GM19023 (cell line): ENCODE data around the gene NOL4L.

Experiments
- ATAC-seq: cut with Tn5 transposase; IDR thresholded peaks from one replicate; pipeline ENCODE4 v1.9.1; 2021; ENCODE audit warnings: mild to moderate bottlenecking, moderate library complexity; ENCODE audit not compliant: unreplicated experiment

The NOL4L gene, protein sequence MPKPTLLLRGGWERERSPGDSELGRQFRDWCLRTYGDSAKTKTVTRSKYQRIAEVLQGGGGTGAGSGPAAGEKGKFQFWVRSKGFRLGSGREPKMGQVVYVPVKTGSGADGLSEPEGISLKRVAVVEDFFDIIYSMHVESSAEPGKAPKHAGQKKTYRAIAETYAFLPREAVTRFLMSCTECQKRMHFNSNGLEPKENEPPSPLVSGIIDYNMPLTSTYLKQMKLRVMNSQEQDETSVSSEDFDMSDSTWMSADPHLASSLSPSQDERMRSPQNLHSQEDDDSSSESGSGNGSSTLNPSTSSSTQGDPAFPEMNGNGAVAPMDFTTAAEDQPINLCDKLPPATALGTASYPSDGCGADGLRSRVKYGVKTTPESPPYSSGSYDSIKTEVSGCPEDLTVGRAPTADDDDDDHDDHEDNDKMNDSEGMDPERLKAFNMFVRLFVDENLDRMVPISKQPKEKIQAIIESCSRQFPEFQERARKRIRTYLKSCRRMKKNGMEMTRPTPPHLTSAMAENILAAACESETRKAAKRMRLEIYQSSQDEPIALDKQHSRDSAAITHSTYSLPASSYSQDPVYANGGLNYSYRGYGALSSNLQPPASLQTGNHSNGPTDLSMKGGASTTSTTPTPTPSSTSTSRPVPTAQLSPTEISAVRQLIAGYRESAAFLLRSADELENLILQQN

DNA sequence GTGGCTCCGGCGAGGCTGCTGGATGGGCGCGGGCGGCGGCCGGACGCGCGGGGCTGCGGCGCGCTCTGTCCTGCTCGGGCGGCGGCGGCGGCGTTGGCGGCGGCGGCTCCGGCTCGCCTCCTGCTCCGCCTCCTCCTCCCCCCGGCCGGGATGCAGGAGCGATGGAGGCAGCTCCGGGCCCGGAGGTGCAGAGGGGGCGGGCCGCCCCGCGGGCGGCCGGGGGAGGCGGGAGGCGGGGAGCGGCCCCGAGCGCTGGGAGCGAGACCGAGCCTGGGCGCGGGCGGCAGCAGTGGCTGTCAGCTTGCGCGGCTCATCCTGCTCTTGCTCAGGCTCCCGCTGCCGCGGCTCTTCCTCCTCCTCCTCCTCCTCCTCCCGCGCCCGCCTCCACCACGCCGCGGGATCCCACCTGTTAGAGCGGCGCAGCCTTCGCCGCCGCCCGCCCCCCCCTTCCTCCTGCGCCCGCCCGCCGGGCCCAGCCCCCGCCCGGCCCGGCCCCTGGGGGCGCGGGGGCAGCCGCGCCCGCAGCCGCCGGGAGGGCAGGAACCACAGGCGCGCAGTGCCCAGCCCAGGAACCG lies at the start of gene NOL4L:
Gene NOL4L, minus strand, starts transcription at position 323 of the 575 bp plus-strand sequence. CDS start 443 bp downstream, outside the sequence.
- no peak for ATAC-seq

GRCh38 chr20:32634041-32634805 lies 49.1 kb upstream of the NOL4L start:
- ATAC-seq, result no peak

- no peak for ATAC-seq
Observed at GRCh38 chr20:32632461-32633354, 47.6 kb upstream of the NOL4L start.

- no peak for ATAC-seq
Observed at GRCh38 chr20:32631933-32632460, 46.9 kb upstream of the NOL4L start.

DNA sequence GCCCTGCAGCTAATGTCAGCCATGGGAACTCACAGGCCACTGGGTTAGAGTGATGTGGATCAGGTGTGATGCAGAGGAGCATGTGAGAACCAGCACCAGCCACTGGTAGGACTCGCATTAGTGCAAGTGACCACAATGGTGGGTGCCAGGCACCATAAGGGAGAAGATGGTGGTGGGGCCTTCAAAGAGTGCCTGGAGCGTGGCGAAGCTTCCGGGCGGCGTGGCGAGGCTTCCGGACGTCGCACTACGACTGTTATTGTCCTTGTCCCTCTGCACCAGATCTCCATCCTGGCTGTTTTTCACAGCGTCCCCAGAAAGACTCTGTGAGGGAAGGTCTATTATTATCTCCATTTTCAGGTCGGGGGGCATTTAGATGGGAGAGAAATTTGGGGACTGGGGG lies 44.7 kb upstream of the NOL4L start:
- no peak for ATAC-seq

- ATAC-seq, result no peak
Observed at GRCh38 chr20:32628960-32629530, 43.9 kb upstream of the NOL4L start.

DNA sequence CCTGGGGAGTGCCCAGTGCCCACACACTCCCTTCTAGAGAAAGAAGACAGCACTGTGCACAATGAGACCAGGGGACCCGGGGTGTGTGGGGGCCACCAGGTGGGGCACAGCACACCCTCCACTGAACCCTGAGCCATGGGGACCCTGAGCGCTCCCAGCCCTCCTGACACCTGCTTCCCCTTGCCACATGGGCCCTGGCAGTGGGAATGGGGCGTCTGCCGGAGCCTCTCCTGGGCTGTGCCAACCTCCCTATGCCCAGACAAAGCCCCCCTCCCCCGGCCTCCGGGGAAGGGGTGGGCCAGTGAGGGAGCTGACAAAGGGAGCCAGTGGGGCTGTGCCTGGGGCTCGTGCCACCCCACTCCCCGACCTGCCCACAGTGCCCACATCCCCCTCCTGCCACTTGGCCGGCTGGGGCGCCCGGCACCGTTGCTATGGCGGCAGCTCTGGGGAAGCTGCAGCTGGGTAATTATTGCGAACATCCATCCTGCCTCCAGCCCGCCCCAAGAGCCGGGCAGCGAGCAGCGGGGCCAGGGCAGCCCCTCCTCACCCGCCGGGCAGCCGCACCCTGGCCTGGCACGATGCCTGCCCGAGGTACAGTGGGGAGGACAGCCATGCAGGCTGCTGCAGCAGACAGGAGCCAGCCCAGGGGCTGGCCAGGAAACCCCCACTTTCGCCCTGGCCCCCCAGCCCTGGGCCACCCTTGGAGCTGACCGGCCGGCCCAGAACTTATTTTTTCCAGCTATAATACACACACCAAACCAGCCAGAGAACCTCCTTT lies 41.9 kb upstream of the NOL4L start:
- peak; percentile 9 for ATAC-seq

DNA sequence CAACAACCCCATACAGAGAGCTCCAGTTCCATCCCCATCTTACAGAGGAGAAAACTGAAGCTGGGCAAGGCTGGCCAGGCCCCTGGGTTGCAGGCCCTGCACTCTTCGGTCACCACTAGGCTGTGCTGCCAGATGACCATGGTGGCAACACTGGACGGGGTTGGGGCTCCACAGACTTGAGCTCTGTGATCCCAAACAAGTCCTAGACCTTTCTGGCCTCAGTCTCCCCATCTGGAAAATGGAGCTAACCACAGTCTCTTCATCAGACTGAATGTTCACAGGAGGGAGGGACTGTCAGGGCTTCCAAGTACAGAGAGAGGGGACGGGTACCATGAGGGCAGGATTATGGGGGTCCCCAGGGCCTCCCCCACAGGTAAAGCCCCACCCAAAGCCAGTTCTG lies 41.3 kb upstream of the NOL4L start:
- ATAC-seq, result no peak

- no peak for ATAC-seq
Observed at GRCh38 chr20:32625996-32626395, 40.9 kb upstream of the NOL4L start.

DNA sequence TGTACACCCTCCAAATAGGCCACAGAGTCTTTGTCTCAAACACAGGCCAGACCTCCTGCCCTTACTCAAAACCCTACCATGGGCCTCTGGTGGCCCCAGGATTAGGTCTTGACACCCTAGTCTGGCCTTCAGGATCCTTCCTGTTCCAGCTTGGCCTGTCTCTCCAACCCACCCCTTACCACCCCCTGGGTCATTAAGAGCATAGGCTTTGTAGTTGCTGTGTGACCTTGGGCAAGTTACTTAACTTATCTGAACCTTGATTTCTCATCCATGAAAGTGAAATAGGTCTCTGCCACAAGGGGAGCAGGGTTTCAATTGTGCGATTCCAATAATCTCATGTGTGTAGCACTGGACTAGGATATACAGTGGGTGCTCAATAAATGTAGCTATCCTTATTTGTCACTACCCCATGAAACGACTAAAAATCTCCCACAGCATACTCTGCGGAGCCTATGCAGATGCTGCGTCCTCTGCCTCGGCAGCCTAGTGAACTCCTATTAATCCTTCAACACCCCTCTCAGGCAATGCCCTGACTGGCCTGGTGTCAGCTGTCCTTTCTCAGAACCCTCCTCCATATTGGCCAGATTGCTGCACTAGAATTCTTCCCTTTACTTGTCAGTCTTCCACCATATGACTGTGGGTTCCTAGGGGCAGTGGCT lies 39.7 kb upstream of the NOL4L start:
- no peak for ATAC-seq

DNA sequence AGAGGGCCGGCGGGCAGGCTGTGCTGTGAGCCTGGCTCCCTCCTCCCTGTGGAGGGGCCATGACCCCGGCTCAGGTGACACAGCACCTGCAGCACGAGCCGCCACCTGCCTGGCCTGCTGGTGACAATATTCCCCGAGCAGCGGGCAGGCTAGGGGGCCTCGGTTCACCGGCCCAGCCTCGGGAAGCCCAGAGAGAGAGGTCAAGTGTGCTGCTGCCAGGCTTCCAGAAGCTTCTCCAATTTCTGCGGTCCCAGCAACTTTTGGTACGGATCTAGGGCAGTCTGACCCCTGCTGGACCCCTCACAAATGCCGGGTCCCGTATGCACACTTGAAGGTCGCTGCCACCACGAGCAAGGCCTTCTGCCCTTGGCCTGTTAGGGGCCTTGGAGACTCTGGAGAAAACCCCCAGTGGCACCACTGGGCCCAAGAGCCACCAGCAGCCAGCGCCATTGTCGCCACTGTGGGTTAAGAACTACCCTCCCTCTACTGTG lies 38.6 kb upstream of the NOL4L start:
- no peak for ATAC-seq

DNA sequence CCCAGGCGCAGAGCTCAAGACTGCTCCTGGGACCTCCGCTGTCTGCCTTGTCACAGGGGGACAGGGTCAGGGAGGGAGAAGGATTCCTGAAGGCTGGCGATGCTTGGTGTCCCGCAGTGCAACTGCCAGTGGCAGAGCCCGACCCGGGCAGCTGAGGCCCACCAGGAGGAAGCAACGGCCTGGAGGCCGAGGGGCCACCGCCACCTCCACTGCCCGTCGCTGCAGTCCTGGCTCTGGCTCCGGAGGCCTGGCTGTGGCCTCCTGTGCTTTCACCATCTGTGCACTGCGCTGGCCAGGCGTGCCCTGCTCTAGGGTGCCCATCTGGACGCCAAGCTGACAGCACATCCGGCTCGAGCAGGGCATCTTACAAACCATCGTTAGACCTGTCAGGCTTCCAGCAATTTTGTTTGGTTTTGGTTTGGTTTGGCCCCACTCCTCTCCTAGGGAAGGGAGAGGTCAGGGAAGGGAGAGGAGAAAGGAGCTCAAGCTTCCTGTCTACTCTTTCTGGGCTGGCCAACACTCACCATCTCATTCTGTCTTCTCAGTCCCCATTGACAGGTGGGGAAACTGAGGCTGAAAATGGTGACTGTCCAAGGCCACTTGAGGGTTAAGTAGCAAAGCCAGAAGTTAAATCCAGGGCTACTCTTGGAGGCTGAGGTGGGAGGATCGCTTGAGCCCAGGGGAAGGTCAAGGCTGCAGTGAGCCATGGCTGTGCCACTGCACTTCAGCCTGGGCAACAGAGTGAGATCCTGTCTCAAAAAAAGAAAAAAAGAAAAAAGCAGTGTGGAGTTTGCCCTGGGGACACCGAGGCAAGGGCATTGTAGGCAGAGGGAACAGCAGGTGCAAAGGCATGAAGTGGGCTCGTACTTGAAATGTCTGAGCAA lies 37.7 kb upstream of the NOL4L start:
- ATAC-seq, result no peak

- no peak for ATAC-seq
Observed at GRCh38 chr20:32621891-32622584, 36.9 kb upstream of the NOL4L start.

DNA sequence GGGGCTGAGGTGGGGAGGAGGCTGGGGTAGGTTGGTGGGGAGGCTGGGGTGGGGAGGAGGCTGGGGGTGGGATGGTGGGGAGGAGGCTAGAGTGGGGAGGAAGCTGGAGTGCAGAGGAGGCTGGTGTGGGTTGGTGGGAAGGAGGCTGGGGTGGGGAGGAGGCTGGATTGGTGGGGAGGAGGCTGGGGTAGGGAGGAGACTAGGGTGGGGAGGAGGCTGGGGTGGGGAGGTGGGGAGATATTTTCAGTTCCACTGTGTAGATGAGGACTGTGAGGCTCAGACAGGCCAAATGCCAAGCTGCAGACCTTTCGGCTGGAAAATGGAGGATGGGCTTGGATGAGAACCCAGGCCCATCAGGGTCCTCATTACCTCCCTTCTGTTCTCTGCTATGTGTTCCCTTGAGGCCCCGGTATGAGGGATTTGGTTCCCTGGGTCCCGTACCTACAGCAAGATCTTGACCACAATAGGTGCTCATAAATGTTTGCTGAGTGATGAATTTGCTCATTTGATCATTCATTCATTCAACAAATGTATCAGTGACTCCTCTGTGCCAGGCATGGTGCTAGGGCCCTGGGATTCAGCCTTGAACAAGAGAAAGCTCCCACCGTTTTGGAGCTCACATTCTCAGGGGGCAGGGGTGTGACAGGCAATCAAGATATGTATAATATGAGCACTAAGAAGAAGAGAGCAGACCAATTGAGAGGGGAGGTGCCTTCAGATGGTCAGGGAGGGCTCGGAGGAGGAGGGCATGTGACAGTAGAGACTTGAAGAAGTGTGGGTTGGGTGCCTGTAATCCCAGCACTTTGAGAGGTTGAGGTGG lies 36.1 kb upstream of the NOL4L start:
- ATAC-seq, result no peak

- ATAC-seq, result no peak
Observed at GRCh38 chr20:32619586-32619985, 34.5 kb upstream of the NOL4L start.

- no peak for ATAC-seq
Observed at GRCh38 chr20:32614772-32615171, 29.6 kb upstream of the NOL4L start.
